H54 (cell line): ENCODE measurements around the gene SLCO1B3.
"Not testable (repeated sequence)": the region's sequence is repeated elsewhere in the genome, so short reads cannot be mapped to it uniquely, and the experiment has no call there.

Source experiments
- DNase-seq: peaks from one replicate; pipeline ENCODE4 v3.0.0; 2011; ENCODE audit warnings: low spot score, mixed read lengths; ENCODE audit not compliant: insufficient read length
- FAIRE-seq: peaks from 3 replicates; lab custom pipeline; 2011; peaks lifted over from hg19 to GRCh38; lab: Jason Lieb, UNC
- POLR2A ChIP-seq: IDR thresholded peaks from 2 replicates; pipeline ENCODE4 v1.6.1; 2011; ENCODE audit warnings: low read depth, mild to moderate bottlenecking, low read length

Gene SLCO1B3

GRCh38 chr12:20810487-20810886, at the start of gene SLCO1B3:
Gene SLCO1B3 (plus strand): TSS chr12:20810705. CDS start chr12:20815739, 5,034 bp downstream.
- TF ChIP-seq POLR2A, result no peak
- DNase-seq (no peak), FAIRE-seq (no peak)

GRCh38 chr12:20777420-20777819, 33.1 kb upstream of the SLCO1B3 start:
- no peak for FAIRE-seq
- TF ChIP-seq POLR2A, result no peak

GRCh38 chr12:20778969-20779368, 31.5 kb upstream of the SLCO1B3 start:
- FAIRE-seq (no peak), DNase-seq (no peak)

More at GRCh38 chr12:20777420-20777819, 33.1 kb upstream of the SLCO1B3 start:
- DNase-seq, result no peak

DNA sequence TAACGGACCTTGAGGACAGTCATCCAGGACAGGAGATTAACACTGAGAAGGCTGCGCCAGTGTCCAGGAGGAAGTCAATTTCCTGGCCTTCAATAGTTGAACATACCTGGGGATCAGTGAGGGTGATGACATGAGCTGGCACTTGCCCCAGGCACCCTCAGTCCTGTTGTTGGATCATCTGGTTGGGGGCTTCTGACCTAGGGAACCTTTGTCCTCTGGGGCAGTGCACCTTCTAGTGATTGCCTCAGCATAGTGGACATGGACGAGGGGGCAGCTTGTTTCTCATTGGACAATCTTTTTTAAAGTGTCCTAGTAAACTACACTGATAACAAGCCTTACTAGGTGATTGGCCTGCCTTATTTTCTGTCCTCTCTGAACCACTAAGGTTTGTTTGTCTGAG, 30.5 kb upstream of the SLCO1B3 start:
- DNase-seq, FAIRE-seq: not testable (repeated sequence)

More at GRCh38 chr12:20778969-20779368, 31.5 kb upstream of the SLCO1B3 start:
- TF ChIP-seq POLR2A, result no peak

DNA sequence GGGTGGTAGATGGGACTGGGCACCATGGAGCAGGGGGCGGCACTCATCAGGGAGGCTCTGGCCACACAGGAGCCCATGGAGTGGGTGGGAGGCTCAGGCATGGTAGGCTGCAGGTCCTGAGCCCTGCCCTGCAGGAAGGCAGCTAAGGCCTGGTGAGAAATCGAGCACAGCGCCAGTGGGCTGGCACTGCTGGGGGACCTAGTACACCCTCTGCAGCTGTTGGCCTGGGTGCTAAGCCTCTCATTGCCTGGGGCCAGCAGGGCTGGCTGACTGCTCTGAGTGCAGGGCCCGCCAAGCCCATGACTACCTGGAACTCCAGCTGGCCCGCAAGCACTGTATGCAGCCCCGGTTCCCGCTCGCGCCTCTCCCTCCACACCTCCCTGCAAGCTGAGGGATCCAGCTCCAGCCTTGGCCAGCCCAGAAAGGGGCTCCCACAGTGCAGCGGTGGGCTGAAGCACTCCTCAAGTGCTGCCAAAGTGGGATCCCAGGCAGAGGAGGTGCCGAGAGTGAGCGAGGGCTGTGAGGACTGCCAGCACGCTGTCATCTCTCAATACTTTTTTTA, 26.6 kb upstream of the SLCO1B3 start:
- not testable (repeated sequence) for FAIRE-seq, DNase-seq

DNA sequence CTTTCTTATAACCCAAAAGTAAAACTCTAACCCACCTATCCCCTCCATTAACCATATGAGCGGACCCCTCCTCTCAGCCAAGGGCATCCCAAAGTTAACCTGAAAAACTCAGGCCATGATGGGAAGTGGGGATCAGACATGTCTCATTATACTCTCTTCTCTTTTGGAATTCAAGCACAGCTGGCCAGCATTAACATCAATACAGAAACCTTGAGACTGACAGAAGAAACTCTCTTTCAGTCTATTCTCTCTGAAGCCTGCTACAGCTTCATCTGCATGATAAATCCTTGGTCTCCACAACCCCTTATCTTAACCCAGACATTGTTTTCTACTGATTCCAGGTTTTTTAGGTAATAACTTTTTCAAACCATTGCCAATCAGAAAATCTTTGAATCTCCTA, 17.5 kb upstream of the SLCO1B3 start:
- DNase-seq (no peak), FAIRE-seq (no peak)
- no peak for TF ChIP-seq POLR2A

DNA sequence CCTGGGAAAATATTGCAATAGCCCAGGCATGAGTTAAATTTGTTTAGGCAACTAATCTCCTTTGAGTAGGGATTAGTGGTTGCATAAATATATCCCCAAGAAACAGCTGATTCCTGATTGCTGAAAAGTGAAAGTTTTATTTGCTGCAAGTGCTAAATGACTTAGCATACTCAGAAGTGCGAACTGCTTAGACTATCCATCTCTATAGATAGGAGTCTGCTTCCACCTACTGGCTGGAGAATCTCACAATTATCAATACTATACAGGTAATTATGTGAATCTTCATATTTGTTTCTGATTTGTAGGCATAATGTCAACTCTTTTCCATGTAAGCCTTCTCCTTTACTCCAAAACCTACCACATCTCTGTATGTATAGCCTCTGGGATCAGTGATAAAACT, 12.0 kb upstream of the SLCO1B3 start:
- TF ChIP-seq POLR2A, result no peak
- no peak for FAIRE-seq
- DNase-seq, result no peak

DNA sequence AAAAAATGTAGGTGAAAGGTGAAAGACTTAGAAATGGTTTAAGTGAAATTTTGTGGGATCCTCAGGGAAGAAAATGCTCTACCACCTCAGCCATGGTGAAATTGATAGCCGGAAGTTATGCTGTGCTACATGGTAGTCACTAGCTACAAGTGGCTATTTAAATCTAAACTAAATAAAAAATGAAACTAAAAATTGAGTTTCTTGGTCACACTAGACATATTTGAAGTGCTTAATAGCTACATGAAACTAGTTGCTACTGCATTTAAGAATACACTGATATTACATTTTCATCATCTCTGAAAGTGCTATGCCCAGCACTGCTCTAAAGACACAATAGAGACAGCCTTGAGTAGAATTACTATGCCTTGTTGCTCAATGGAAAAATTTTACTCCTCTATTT, 10.3 kb upstream of the SLCO1B3 start:
- no peak for FAIRE-seq
- TF ChIP-seq POLR2A, result no peak
- DNase-seq, result no peak

DNA sequence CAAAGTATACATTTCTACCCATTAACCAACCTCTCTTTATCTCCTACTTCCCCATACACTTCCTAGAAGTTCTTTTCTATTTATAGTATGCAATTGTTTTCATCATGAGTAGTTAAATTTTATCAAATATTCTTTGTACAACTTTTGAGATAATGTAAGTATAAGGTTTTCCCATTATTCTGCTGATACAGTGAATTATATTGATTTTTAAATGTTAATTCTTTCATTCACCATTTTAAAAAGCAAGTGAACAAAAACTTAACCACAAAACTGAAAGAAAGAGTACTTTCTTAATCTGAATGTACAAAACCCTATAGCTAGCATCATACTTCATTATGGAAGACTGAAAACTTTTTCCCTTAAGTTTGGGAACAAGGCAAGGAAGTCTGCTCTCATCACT, 9.5 kb upstream of the SLCO1B3 start:
- DNase-seq (no peak), FAIRE-seq (no peak)
- TF ChIP-seq POLR2A, result no peak

GRCh38 chr12:20805921-20806320, 4.6 kb upstream of the SLCO1B3 start:
- FAIRE-seq (no peak), DNase-seq (no peak)
- no peak for TF ChIP-seq POLR2A

GRCh38 chr12:20807192-20808080, 3.1 kb upstream of the SLCO1B3 start:
- no peak for DNase-seq

GRCh38 chr12:20808521-20808920, 2.0 kb upstream of the SLCO1B3 start:
- no peak for TF ChIP-seq POLR2A
- no peak for DNase-seq
- FAIRE-seq, result no peak

More at GRCh38 chr12:20807192-20808080, 3.1 kb upstream of the SLCO1B3 start:
- FAIRE-seq, result no peak
- no peak for TF ChIP-seq POLR2A

GRCh38 chr12:20815574-20815973, 5.1 kb downstream of the SLCO1B3 start:
- no peak for FAIRE-seq
- DNase-seq, result no peak
- TF ChIP-seq POLR2A, result no peak

DNA sequence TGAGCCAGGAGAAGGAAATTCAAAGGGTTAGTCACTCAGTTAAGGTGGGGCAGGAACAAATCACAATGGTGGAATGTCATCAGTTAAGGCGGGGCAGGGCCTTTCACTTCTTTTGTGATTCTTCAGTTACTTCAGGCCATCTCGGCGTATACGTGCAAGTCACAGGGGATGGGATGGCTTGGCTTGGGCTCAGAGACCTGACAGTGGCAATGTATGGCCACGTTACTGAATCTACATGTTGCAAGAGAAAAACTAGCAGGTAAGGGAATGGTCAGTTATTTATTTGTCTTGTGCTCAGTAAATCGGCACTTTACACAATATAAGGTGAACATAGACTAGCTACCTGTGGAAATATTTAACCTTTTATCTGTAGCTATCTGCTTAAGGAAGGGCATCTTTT, 11.9 kb downstream of the SLCO1B3 start:
- DNase-seq, result no peak
- FAIRE-seq, result no peak
- TF ChIP-seq POLR2A, result no peak

GRCh38 chr12:20822925-20823324, 12.4 kb downstream of the SLCO1B3 start:
- FAIRE-seq, result no peak
- TF ChIP-seq POLR2A, result no peak
- no peak for DNase-seq
